Hypothalamus (tissue), 51 donors: ENCODE data around the gene DOK1.

ENCODE experiments used
- DNase-seq, 51 donors: peaks; one replicate each; lab custom pipeline; 2025; lab: John Stamatoyannopoulos, UW

The DOK1 gene

DNA sequence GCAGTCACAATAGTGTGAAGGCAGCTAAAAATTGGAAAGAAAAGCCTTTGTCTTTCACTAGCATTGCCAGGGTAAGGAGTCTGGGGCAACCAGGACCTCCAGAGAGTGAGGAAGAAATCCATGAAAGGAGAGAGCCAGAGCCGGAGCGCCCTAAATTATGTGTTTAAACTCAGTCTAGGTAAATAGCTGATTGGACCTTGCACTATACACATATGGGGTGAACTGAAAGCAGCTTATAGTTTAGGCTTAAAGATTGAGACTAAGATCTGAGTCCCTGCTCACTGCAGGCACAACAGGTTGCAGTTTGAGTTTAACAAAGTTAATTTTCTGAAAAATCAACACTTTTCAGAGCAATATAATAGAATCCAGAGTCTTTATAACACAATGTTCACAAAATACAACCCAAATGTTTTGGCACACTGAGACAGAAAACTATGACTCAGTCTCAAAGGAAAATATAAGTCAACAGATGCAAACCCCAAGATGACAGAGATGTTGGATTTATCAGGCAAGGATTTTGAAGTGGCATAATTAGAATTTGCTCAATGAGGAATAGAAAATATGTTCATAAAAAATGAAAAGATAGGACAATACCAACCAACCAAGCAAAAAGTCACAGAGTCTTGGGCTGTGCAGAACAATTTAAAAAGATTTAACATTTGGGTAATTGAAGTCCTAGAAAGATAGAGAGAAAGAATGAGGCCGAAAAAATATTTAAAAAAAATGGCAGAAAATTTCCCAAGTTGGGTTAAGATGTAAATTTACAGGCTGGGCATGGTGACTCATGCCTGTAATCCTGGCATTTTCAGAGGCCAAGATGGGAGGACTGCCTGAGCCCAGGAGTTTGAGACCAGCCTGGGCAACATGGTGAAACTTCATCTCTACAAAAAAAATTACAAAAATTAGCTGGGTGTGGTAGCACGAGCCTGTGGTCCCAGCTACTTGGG is 39.6 kb downstream of the DOK1 start:
- no peak for DNase-seq

DNA sequence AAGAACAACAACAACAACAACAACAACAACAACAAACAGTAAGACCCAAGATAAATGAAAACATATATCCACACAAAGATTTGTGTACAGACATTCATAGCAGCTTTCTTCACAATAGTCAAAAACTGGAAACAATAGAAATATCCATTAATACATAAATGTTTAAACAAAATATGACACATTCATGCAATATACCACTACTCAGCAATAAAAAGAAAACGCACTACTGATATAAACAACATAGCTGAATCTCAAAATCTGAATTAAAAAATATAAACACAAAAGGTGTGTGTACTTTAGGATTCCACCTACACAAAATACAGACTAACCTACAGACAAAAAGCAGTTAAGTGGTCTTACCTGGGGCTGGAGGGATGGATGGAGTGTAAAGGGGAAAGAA is 42.1 kb downstream of the DOK1 start:
- DNase-seq: no peak

DNA sequence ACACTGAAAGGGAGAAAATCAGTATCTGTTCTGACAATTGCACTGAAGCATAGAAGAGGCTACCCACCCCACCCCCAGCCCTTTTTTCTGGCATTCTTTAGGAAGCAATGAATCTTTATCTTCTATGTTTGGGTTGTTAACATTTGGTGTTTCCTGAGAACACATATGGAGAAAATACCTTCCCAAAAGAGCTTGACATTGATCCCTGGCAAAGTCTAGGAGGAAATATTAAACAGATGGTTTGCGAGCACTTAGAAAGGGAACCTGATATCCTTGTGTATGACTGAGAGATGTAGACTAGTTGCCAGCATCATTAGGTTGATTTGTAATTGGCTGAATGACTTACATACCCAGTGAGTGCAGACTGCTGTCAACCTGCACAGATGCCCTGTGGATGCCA is 42.9 kb downstream of the DOK1 start:
- no peak for DNase-seq

DNA sequence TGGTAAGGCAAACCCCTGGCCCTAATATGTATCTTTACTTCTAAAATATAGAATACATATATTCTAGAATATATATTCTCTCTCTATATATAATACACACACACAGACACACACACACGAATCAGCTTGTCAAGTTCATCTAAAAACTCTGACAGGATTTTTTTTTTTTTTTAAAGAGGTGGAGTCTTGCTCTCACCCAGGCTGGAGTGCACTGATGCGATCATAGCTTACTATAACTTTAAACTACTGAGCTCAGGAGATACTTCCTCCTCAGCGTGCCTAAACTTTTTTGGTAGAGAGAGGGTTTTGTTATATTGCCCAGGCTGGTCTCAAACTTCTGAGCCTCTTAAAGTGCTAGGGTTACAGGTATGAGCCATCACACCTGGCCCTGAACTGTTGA is 45.2 kb downstream of the DOK1 start:
- DNase-seq: no peak

DNA sequence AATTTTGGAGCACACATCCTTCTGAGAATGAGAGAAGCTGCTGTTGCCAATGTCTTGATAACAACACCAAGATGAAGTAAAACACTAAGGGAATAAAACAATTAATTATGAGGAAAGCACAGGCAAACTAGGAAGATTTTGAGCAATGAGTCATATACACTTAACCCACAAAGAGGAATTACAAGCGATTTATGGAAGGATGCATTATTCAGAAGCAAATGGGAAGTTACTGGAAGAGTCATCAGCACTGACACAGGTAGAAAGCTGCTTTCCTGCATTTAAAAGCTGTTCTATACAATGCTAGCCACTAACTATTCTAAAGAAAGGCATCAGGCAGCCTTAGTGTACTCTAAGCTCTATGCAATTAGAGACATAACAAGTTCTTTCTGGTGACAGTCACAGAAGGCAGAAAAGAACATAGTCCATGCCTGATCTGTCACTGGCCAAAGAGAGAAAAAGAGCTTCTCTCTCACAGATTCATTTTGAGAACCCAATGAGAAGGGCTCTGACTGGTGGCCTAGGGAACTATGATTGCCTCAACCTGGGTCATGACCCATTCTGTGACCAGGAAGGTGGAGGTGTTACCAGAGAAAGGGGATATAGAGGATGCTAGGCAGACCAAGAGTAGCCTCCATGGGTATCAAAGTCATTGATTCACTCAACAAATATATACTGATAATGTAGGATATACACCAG is 48.2 kb downstream of the DOK1 start:
- no peak for DNase-seq

DNA sequence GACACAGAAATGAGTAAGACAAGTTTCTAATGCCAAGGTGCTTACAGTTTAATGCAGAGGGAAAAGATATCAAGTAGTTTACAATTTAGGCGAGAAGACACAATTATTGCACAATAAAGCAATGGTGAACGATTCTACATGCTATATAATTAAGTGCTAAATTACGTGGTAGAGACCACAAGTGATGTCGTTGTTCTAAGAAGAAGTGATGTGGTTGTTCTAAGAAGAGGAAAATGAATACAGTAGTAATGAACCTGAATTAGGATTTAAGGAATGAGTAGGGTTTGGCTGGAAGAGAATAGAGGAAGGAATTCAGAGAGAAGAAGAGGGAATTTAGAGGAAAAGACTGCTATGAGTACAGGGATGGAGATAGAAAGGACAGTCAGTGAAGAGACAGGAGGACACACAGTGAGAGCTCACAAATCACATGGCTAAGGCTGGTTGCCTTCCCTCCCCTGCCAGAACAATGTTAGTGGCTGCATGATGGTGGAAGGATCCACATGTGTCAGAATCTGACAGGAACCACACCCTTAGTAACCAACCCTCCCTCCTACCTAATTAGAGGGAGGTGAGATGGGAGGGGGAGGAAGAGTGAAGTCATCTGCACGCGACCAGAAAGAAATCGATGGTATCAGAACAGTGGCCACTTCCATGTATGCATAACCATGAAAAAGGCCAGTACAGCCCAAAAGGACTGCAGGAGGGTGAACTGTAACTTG is 48.9 kb downstream of the DOK1 start:
- DNase-seq: no peak

DNA sequence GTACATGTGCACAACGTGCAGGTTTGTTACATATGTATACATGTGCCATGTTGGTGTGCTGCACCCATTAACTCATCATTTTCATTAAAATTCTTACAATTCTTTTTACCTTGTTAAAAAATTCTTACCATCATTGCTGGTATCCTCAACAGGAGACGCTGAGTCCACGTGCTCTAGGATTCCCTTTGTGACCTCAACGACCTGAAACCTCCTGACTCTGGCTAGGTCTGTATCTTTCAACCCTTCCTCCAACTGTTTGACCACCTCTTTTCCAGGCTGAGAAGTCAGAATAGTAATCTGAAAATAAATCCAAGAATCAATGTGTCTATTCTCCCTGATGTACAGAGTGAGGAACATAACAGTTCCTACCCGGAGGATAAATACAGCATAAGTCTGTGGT is 52.4 kb downstream of the DOK1 start:
- DNase-seq: no peak
